Measurements from ENCODE around the gene AOPEP.

Gene AOPEP

DNA sequence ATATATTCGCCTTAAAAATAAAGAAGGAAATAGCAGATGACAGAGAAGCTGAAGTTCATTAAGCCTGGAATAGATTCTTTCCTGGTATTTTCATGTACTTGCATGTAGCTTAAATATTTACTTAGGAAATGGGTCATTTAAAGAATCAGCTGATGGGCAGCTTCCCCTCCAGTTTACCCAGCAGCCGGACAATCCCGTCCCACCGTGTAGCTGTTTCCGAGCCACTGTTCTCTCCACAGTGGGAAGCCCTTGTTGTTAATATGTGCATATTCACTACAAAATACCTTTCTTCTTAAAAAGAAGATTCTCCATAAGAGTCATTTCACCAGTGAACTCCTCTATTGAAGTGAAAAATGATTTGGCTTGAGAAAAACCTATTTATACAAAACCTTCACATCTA, 404.0 kb downstream of the AOPEP start:
- no peak for DNase-seq

DNA sequence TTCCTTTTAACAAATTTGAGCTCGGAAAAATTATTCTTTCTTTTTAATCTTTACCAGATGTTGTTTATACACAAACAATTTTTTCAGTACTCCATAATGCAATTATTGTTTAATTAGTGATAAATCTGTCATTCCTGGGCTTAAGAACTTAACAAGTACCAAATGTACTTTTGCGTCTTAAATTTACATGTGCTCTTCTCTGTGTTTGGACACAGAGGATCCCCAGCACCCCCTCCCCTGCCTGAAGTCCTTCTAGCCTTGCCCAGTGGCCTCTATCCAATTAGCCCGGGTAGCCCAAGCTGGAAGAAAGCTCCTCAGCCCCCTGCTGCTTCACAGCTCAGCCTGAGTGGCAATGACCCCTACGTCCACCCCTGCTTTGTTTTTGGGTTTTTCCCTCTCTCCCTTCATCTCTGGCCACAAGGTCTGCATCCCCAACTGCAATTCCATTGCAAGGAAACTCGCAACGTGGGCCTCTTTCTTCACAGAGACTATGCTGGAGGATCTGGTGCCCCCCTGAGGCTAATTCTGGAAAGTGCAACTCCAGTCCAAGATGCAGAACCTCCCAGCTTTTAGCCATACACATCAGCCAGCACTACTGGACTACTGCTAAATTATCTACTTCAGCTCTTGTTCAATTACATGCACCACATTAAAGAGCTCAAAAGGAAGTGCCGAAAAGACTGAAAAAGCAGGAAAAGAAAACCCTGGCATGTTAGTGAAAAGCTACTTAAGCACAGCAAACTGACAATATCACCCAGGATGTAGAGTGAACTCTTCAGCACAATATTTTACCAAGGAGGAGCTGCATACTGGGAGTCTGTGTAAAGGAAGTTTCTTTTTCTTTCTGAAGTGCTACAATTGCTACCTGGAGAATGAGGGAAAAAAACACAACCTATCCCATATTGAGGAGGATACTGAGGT, 404.8 kb downstream of the AOPEP start:
- DNase-seq: peak; percentile 19

DNA sequence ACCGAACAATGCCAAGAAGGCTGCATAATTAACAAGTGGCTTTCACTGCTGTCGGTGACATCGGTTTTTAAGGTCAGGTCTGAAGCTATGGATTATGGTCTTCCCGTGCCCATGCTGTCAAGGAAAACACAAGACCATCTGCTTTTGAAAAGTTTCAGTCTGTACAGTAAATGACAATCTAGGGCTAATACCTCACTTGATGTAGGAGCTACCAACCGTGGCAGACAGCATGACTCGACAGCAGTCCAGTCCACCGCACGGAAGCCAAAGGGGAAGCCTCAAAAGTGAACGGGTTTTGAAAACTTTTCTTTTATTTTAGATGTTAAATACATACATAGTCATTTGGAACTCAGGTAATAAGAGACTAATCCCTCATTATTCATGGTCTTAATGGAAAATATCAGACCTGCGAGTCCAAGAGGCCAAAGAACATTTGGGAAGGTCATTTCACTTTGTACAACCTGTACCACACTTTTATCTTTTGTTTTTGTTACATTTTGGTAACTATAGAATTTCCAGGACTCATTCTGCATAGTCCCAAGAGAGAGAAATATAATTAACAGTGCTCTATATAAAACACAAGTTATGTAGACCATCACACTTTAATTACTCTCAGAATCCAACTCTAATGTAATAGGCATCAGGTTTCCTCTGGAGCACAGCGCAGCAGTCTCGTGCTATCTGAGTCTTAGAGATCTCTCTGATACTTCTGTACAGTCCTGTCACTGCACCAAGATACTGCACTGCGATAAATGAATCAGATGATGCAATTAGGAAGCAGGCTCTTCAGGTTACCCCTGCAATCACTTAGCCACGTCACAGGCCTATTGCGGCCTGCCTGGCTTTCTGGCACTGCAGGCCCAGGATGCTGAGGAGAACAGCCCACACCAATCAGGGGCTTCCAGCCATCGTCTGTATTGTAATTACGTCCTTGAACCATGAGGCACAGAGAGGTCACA, 406.1 kb downstream of the AOPEP start:
- DNase-seq: no peak

DNA sequence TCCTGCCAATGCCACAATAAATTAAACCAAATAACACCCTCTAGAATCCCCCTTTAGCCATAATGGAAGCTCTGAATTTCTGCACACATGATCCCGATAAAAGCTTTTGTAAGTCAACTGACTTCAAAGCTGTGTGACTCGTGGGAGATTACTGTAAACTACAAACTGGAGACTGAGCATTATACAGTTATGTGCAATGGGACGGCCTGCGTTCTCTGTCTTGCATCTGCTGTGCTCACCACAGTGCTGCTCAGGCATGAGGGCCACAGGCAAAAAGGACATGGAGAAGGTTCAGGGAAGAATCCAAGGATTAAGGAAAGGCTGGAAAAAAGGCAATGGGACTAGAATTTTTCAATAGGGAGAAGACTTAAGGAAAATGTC, 406.8 kb downstream of the AOPEP start:
- DNase-seq: no peak

DNA sequence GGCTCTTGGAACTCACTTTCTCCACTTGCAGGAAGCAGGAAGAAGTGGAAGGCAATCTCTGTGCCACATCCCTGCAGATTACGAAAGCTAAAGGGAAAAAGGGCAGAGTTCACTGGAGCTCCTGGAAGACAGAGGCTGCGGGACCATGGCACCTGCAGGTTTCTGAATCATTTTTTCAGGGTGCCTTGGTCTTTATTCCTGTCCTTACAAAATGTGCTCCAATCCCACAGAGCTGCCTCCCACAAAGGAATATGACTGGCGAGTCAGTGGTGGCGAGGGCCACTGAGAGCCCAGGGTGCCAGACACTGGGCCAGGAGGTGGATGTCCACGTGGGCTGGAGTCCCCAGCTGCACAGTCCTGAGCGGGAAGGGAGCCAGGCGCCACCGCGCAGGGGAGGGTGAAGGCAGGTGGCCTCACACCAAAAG, 408.0 kb downstream of the AOPEP start:
- no peak for DNase-seq

DNA sequence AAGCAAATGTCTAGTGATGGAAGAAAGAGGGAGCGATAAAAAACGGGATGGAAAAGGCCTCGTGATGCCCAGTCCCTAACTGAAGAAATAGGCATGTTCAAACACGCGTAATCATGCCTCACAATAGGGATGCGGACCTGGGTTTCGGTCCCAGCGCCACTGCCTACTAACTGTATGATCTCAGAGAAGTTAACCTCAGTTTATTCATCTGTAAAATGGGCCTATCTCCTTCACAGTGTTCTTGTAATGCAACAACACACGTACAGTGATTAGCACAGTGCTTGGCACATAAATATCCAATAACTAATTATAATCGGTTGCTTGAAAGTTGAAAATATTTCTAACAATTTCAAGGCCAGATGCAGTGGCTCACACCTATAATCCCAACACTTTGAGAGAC, 409.3 kb downstream of the AOPEP start:
- DNase-seq: no peak

Measured in stimulated activated CD4-positive, alpha-beta T cell treated with anti-CD3 and anti-CD28 coated beads, Interleukin-1b, Interleukin-23, amount 100 ng/mL, for 48 hours (primary cell).